ENCODE results near the gene CYSLTR2. TPM values are rescaled to one million over a fixed set of nuclear protein-coding genes. Genes with fewer than 3 reads are reported as not detected.

The CYSLTR2 gene
- total and polyA plus RNA-seq, 2 of the 8 experiments (the other 6 are each of a cell fraction or from before 2014, with no cell fraction given), result not detected

DNA sequence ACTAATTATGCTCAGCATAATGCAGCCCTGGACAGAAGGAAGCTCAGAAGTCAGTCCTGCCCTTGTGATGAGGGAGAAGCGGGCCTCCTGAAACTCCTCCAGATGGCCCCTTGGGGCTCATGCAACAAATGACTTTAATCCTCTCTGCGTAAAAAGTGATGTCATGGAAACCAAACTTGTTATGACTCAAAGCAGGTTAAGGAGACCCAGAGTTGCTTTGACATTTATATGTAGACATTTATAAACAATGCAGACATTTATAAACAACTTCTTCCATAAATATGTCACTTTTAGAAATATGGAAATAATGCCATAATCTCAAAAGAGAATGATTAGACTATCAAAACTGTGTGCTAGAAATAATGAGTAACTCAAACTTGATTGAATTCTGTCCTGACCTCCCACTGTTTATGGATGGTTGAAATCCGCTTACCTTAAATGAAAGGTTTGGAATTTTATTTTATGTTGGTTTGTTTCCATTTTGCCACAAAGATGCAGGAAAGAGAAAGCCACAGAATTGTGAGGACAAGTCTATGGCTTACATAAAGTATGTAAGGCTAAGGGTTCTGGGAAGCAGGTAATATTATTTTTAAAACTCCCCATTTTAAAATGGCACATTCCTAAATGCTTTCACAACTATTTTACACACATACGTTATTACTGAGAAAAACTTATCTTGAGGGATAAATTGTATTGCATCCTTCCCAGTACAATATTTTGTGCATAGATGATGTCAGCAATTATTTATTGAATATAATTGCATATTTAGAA lies 73.7 kb downstream of the CYSLTR2 start (continued):
- no peak for TF ChIP-seq CTBP2 (IDR thresholded peaks at IDR 0.05; ENCODE audit: borderline replicate concordance, insufficient read depth, insufficient read length, low read length)
- no peak for TF ChIP-seq CEBPB (IDR thresholded peaks at IDR 0.05; ENCODE audit: low read depth, low read length)
- TF ChIP-seq, protein P1, sequence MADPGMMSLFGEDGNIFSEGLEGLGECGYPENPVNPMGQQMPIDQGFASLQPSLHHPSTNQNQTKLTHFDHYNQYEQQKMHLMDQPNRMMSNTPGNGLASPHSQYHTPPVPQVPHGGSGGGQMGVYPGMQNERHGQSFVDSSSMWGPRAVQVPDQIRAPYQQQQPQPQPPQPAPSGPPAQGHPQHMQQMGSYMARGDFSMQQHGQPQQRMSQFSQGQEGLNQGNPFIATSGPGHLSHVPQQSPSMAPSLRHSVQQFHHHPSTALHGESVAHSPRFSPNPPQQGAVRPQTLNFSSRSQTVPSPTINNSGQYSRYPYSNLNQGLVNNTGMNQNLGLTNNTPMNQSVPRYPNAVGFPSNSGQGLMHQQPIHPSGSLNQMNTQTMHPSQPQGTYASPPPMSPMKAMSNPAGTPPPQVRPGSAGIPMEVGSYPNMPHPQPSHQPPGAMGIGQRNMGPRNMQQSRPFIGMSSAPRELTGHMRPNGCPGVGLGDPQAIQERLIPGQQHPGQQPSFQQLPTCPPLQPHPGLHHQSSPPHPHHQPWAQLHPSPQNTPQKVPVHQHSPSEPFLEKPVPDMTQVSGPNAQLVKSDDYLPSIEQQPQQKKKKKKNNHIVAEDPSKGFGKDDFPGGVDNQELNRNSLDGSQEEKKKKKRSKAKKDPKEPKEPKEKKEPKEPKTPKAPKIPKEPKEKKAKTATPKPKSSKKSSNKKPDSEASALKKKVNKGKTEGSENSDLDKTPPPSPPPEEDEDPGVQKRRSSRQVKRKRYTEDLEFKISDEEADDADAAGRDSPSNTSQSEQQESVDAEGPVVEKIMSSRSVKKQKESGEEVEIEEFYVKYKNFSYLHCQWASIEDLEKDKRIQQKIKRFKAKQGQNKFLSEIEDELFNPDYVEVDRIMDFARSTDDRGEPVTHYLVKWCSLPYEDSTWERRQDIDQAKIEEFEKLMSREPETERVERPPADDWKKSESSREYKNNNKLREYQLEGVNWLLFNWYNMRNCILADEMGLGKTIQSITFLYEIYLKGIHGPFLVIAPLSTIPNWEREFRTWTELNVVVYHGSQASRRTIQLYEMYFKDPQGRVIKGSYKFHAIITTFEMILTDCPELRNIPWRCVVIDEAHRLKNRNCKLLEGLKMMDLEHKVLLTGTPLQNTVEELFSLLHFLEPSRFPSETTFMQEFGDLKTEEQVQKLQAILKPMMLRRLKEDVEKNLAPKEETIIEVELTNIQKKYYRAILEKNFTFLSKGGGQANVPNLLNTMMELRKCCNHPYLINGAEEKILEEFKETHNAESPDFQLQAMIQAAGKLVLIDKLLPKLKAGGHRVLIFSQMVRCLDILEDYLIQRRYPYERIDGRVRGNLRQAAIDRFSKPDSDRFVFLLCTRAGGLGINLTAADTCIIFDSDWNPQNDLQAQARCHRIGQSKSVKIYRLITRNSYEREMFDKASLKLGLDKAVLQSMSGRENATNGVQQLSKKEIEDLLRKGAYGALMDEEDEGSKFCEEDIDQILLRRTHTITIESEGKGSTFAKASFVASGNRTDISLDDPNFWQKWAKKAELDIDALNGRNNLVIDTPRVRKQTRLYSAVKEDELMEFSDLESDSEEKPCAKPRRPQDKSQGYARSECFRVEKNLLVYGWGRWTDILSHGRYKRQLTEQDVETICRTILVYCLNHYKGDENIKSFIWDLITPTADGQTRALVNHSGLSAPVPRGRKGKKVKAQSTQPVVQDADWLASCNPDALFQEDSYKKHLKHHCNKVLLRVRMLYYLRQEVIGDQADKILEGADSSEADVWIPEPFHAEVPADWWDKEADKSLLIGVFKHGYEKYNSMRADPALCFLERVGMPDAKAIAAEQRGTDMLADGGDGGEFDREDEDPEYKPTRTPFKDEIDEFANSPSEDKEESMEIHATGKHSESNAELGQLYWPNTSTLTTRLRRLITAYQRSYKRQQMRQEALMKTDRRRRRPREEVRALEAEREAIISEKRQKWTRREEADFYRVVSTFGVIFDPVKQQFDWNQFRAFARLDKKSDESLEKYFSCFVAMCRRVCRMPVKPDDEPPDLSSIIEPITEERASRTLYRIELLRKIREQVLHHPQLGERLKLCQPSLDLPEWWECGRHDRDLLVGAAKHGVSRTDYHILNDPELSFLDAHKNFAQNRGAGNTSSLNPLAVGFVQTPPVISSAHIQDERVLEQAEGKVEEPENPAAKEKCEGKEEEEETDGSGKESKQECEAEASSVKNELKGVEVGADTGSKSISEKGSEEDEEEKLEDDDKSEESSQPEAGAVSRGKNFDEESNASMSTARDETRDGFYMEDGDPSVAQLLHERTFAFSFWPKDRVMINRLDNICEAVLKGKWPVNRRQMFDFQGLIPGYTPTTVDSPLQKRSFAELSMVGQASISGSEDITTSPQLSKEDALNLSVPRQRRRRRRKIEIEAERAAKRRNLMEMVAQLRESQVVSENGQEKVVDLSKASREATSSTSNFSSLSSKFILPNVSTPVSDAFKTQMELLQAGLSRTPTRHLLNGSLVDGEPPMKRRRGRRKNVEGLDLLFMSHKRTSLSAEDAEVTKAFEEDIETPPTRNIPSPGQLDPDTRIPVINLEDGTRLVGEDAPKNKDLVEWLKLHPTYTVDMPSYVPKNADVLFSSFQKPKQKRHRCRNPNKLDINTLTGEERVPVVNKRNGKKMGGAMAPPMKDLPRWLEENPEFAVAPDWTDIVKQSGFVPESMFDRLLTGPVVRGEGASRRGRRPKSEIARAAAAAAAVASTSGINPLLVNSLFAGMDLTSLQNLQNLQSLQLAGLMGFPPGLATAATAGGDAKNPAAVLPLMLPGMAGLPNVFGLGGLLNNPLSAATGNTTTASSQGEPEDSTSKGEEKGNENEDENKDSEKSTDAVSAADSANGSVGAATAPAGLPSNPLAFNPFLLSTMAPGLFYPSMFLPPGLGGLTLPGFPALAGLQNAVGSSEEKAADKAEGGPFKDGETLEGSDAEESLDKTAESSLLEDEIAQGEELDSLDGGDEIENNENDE (IDR thresholded peaks at IDR 0.05; ENCODE audit: insufficient replicate concordance, low read length), result no peak
- no peak for TF ChIP-seq RFX5 (IDR thresholded peaks at IDR 0.05; ENCODE audit: borderline replicate concordance, low read depth, low read length)
- TF ChIP-seq BCL11A (IDR thresholded peaks at IDR 0.05; ENCODE audit: low read depth in 2 of 2, low read length in 2 of 2), result no peak
- TF ChIP-seq RXRA (IDR thresholded peaks at IDR 0.05; ENCODE audit: insufficient read depth, low read depth, low read length), result no peak
- TF ChIP-seq KDM4A (IDR thresholded peaks at IDR 0.05; ENCODE audit: low read depth, low read length, severe bottlenecking), result no peak
